ENCODE measurements around the gene NANOS3.
A peak's percentile ranks its signal among the peaks of the same experiment; 100 is the strongest.
"Not testable (repeated sequence)": the region's sequence is repeated elsewhere in the genome, so short reads cannot be mapped to it uniquely, and the experiment has no call there.

The NANOS3 gene

GRCh38 chr19:13843104-13843921, 33.6 kb upstream of the NANOS3 start:
- no peak for DNase-seq

DNA sequence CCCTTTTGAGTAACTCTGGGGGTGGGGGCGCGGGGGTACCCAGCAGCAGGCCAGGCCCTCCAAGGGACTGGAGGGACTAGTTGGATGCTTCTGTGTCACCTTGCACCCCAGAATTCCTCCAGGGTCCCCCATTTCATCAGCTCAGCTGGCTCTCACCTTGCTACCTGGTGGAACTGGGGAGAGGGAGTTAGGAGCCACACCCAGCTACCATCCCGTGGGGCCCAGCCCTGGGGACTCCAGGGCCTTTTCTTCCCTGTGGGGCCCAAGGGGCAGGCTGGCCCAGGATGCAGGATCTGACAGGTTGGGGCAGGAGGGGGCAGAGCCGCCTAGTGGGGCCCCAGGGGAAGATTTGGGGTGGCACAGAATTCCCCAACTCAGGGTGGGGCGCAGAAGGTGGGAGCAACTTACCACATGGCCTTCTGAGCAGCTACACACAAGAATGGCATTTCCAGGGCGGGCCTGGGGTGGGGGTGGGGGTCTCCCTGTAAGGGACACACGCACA, 32.8 kb upstream of the NANOS3 start:
- no peak for DNase-seq

DNA sequence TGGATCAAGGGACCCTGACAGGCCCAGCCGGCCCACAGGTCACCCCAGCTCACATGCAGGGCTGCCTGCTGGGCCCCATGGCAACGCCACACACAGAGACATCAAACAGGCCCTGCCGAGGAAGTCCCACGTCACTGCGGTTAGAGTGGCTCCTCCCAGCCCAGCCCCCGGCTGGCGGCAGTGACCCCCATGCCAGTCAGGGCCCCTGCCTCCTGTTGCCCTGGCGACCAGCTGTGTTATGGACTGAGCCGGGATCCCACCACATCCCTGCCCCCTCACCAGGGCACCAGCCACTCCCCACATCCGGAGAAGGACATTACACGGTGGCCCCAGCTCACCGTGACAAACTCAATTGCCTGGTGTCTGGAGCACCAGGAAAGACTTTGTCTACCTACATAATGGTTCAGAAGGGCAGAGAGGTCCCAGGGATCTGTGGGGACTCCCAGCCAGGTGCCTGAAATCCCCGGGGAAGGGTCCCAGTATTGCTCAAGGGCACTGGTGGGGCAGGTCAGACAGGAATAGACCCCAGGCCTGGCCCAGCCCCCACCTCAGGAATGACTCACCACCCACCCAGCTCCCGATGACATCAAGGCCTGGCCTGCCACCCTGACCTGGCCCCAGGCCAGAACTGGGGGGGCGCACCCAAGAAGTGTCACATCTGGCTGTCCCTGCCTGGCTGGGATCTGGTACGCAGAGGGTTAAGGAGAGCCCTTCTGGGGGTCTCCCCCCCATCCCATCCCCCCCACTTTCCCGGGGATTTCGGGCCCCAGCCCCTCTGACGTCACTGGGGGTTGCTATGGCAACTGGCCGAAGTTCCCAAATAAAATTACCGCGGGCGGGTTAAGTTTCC, 30.2 kb upstream of the NANOS3 start:
- peak; percentile 17 to 55 for DNase-seq

GRCh38 chr19:13847407-13848339, 29.3 kb upstream of the NANOS3 start:
- peak; percentile 44 to 74 for DNase-seq

DNA sequence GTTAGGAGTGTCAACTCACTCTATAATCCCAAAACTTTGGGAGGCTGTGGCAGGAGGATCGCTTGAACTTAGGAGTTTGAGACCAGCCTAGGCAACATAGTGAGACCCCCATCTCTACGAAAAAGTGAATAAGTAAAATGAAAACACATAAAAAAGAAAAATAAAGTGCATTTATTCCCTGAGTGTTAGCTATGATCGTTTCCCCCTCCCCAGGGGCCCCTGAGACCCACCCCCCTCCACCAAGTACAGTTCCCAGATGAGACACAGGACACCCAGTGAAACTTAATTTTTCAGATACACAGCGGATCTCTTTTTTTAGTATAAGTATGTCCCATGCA, 28.6 kb upstream of the NANOS3 start:
- no peak for DNase-seq

DNA sequence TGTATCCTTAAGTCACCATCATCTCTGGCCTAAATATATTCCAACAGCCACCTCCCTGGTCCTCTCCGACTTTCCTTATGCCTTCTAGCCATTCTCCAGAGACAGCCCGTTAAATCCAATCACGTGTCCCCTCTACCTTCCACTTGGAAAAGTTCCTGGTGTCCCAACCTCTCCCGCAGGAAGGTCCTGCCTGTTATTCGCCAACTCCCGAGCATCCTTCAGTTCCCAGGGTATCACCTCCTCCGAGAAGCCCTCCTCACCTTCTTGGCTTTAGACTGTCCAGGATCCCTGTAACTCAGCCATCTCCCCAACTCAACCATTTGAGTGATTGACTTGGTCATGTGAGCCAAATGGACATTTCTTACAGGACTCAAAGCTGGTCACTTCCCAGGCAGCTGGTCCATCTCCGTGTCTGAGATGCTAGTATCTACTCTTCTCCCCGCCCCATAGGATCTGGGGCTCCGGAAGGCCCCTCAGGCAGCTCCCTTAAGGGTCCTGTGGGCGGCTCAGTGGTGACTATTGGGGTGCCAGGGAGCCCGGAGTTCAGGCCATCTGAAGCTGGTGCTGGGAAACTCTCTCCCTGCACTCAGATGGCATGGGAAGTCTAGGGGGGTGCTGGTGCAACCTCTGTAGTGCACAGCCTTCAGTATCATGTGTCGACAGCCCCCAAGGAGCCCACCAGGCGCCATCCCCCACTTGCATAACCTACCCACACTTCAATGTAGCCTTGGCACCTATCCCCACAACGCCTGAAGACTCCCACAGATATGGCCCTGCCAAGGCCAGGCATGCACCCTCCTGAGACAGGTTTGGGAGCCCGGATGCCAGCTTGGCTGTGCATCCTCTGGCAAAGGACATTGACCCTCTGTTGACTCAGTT, 27.9 kb upstream of the NANOS3 start:
- no peak for DNase-seq

GRCh38 chr19:13849991-13850909, 26.7 kb upstream of the NANOS3 start:
- peak; percentile 38 to 55 for DNase-seq

GRCh38 chr19:13850910-13851733, 25.8 kb upstream of the NANOS3 start:
- peak in 1 of 2 donors; percentile 40 for DNase-seq

DNA sequence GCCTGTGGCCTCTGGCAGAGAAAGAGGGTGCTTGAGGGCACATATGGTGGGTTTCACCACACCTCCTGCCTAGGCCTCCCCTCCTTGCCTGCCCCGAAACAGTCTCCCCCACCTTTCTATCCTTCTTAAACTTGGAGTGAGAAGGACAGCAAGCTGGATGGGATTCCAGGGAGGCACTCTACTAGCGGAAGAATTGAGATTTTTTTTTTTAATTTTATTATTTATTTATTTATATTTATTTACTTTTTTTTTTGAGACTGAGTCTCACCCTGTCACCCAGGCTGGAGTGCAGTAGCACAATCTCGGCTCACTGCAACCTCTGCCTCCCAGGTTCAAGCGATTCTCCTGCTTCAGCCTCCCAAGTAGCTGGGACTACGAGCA, 25.2 kb upstream of the NANOS3 start:
- DNase-seq = not testable (repeated sequence)

GRCh38 chr19:13852171-13852707, 24.7 kb upstream of the NANOS3 start:
- not testable (repeated sequence) for DNase-seq

DNA sequence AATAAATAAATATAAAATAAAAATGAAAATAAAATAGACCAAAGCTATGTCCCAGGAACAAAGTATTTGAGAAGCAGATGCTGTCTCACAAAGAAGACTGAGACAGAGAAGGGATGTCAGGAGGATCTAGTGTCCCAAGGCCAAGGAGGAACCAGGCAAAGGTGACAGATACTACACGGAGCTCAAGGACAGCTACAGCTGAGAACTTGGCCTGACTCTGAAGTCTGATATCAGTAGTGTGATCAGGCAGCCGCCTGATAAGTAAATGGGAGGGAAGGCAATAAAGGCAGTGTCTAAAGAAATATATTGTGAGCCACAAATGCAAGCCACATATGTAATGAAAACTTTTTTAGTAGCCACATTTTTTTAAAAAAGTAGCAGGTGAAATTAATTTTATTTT, 20.4 kb upstream of the NANOS3 start:
- DNase-seq = no peak

GRCh38 chr19:13859361-13859880, 17.5 kb upstream of the NANOS3 start:
- no peak for DNase-seq

- DNase-seq = no peak
Observed at GRCh38 chr19:13860679-13861391, 16.1 kb upstream of the NANOS3 start.

- DNase-seq = no peak
Observed at GRCh38 chr19:13861392-13861713, 15.6 kb upstream of the NANOS3 start.

- peak; percentile 85 to 87 for DNase-seq
Observed at GRCh38 chr19:13861714-13862531, 15.0 kb upstream of the NANOS3 start.

GRCh38 chr19:13864046-13864666, 12.8 kb upstream of the NANOS3 start:
- no peak for DNase-seq

Data from hippocampal formation (tissue), 2 donors.